KMS-11 (cell line): ENCODE measurements around the gene DLG2.

Experiments used
- H2AFZ ChIP-seq: fragments of 200-600 bp; sonication (generic); 2 replicates; pipeline ENCODE4 v1.6.1; 2016; ENCODE audit warnings: antibody characterized with exemption, mixed run types, low read depth
- H3K27ac ChIP-seq: fragments of 200-600 bp; sonication (generic); 2 replicates; pipeline ENCODE4 v1.6.1; 2016; ENCODE audit warnings: mild to moderate bottlenecking, mixed run types
- H3K27me3 ChIP-seq: fragments of 200-600 bp; sonication (generic); 2 replicates; pipeline ENCODE4 v1.6.1; 2017; ENCODE audit warnings: mild to moderate bottlenecking, low read depth, mixed run types, moderate library complexity; ENCODE audit not compliant: insufficient read depth
- H3K36me3 ChIP-seq: fragments of 200-600 bp; sonication (generic); 2 replicates; pipeline ENCODE4 v1.6.1; 2017; ENCODE audit warnings: mild to moderate bottlenecking, mixed run types; ENCODE audit not compliant: insufficient read depth
- H3K4me1 ChIP-seq: fragments of 200-600 bp; sonication (generic); 2 replicates; pipeline ENCODE4 v1.6.1; 2016; ENCODE audit warnings: mild to moderate bottlenecking, low read depth, mixed run types; ENCODE audit not compliant: poor library complexity, severe bottlenecking
- H3K4me2 ChIP-seq: fragments of 200-600 bp; sonication (generic); 2 replicates; pipeline ENCODE4 v1.7.0; 2016; ENCODE audit warnings: mild to moderate bottlenecking, mixed run types
- H3K4me3 ChIP-seq: fragments of 200-600 bp; sonication (generic); IDR thresholded peaks from 2 replicates; pipeline ENCODE4 v1.6.1; 2017; ENCODE audit warnings: low read depth, low read length, mixed read lengths; ENCODE audit not compliant: insufficient read depth
- H3K79me2 ChIP-seq: fragments of 200-600 bp; sonication (generic); 2 replicates; pipeline ENCODE4 v1.6.1; 2016; ENCODE audit warnings: low read depth, mixed run types; ENCODE audit not compliant: insufficient read depth
- H3K9ac ChIP-seq: fragments of 200-600 bp; sonication (generic); 2 replicates; pipeline ENCODE4 v1.6.1; 2016; ENCODE audit warnings: mild to moderate bottlenecking, mixed run types
- H4K20me1 ChIP-seq: fragments of 200-600 bp; sonication (generic); 2 replicates; pipeline ENCODE4 v1.6.1; 2016; ENCODE audit warnings: mild to moderate bottlenecking, mixed run types; ENCODE audit not compliant: insufficient read depth
- TF ChIP-seq, protein P1 (sequence below): fragments of 200-600 bp; sonication (generic); conservative IDR thresholded peaks from 2 replicates; pipeline ENCODE4 v1.6.1; 2017; ENCODE audit warnings: low read depth, mild to moderate bottlenecking, antibody characterized with exemption, low read length, moderate library complexity, mixed read lengths

Gene DLG2

DNA sequence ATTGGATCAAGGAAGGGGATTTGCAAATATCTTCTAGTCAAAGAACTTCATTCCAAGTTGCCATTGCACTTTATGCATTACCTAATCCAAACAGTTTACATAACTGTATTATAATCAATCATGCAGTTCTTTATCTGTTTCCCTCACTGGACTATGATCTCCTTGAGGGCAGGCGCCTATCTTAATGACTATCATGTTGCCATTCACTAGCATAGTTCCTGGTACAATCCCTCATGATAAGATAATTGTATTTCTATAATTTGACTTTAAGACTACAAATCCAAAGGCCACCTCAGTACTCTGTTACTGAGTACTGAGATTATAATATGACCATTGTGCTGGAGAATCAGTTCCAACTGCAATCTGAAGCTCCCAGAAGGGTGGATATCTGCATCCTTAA lies 2062.3 kb downstream of the DLG2 start:
- Histone ChIP-seq H3K79me2 (no peaks in the 10 kb centered on the region), H3K36me3 (no peaks in the 10 kb centered on the region), H2AFZ (no peak overlapping the region), H3K27me3 (no peaks in the 10 kb centered on the region), H3K4me2 (no peak overlapping the region), H3K4me1 (no peaks in the 10 kb centered on the region), H3K27ac (no peak overlapping the region), H4K20me1 (no peaks in the 10 kb centered on the region), H3K4me3 (no peak overlapping the region), H3K9ac (no peak overlapping the region)
- TF ChIP-seq, protein P1, sequence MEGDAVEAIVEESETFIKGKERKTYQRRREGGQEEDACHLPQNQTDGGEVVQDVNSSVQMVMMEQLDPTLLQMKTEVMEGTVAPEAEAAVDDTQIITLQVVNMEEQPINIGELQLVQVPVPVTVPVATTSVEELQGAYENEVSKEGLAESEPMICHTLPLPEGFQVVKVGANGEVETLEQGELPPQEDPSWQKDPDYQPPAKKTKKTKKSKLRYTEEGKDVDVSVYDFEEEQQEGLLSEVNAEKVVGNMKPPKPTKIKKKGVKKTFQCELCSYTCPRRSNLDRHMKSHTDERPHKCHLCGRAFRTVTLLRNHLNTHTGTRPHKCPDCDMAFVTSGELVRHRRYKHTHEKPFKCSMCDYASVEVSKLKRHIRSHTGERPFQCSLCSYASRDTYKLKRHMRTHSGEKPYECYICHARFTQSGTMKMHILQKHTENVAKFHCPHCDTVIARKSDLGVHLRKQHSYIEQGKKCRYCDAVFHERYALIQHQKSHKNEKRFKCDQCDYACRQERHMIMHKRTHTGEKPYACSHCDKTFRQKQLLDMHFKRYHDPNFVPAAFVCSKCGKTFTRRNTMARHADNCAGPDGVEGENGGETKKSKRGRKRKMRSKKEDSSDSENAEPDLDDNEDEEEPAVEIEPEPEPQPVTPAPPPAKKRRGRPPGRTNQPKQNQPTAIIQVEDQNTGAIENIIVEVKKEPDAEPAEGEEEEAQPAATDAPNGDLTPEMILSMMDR = no peak

DNA sequence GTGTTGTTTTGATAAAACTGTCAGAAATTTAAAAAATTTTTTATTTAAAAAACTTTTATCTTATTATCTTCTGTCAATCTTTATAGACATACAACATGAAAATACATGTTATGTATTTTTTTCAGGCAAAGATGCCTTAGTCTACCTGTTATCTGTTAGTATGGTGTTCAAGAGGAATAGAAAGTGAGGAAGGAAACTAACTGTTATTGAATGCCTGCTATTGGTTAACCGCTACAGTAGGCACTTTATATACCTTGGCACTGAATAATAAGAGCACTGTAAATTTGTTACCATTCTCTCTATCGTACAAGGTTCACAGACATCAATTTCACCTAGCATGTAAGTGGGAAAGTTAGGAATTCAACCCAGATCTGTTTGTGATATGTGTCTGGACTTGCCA lies 2068.9 kb downstream of the DLG2 start:
- Histone ChIP-seq H4K20me1 (no peaks in the 10 kb centered on the region), H3K9ac (no peak overlapping the region), H3K4me1 (no peaks in the 10 kb centered on the region), H3K4me2 (no peak overlapping the region), H3K4me3 (no peak overlapping the region), H3K27me3 (no peaks in the 10 kb centered on the region), H3K79me2 (no peaks in the 10 kb centered on the region), H3K27ac (no peak overlapping the region), H3K36me3 (no peaks in the 10 kb centered on the region), H2AFZ (no peak overlapping the region)
- TF ChIP-seq, protein P1 = no peak

DNA sequence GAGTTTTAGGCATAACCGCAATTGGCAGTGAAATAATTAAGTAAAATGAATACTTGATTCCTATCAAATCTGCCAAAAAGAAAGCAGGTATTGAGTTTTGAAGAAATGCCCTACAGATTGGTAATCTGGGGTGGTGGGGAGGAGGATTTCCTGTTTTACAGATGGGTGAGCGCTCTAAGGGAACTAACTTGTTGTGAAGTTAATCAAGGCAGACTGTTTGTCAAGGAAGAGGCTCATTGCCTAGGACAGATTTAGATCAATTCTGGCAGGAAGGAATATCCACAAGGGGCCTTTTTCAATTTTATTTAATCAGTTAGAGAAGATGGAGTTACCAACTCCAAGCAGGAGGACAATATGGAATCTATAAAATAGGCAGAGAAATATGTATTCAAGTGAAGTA lies 2069.5 kb downstream of the DLG2 start:
- no peak overlapping the region for H3K4me2 ChIP-seq
- H3K27me3 ChIP-seq = no peaks in the 10 kb centered on the region
- H3K4me1 ChIP-seq = no peaks in the 10 kb centered on the region
- H3K79me2 ChIP-seq = no peaks in the 10 kb centered on the region
- no peak overlapping the region for H2AFZ ChIP-seq
- H3K9ac ChIP-seq = no peak overlapping the region
- no peaks in the 10 kb centered on the region for H3K36me3 ChIP-seq
- TF ChIP-seq, protein P1 = no peak
- no peak overlapping the region for H3K4me3 ChIP-seq
- H4K20me1 ChIP-seq = no peaks in the 10 kb centered on the region
- H3K27ac ChIP-seq = no peak overlapping the region

DNA sequence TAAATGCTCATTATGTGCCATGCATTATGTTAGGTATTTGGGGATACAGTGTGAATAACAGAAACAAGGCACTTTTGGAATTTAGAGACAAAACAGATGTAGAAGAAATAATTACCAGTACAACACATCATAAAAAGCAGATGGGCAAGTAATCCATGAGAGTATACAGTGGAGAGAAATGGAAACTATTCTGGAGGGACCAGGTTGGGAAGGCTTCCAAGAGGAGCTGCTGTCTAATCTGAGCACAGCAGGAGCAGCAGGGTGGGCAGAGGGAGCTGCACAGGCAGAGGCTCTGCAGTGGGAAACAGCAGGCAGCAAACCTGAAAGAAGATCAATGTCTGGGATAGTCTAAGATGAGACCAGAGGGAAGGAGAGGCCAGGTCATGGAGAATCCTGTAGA lies 2072.3 kb downstream of the DLG2 start:
- no peaks in the 10 kb centered on the region for H3K36me3 ChIP-seq
- H3K4me1 ChIP-seq = no peaks in the 10 kb centered on the region
- H3K27ac ChIP-seq = no peak overlapping the region
- no peak overlapping the region for H3K4me3 ChIP-seq
- H3K79me2 ChIP-seq = no peaks in the 10 kb centered on the region
- no peaks in the 10 kb centered on the region for H4K20me1 ChIP-seq
- H2AFZ ChIP-seq = no peak overlapping the region
- TF ChIP-seq, protein P1 = no peak
- no peak overlapping the region for H3K4me2 ChIP-seq
- no peak overlapping the region for H3K9ac ChIP-seq
- no peaks in the 10 kb centered on the region for H3K27me3 ChIP-seq
